H1 (cell line): ENCODE data around the gene ENDOD1. TPM values are rescaled to one million over a fixed set of nuclear protein-coding genes. Genes with fewer than 3 reads are reported as not detected.
A peak's percentile ranks its signal among the peaks of the same experiment; 100 is the strongest.

Experiments
- ASH2L ChIP-seq: fragments of 200-600, 300-600 bp; sonication (generic); IDR thresholded peaks from one replicate; pipeline ENCODE4 v1.7.1; 2017; ENCODE audit warnings: low read length
- CBX5 ChIP-seq: fragments of 300-800, 300-1000 bp; sonication (generic); IDR thresholded peaks from 2 replicates; pipeline ENCODE4 v1.7.1; 2016; ENCODE audit warnings: antibody characterized with exemption, low read length, low read depth
- CHD1 ChIP-seq: IDR thresholded peaks from 2 replicates; pipeline ENCODE4 v1.6.1; 2012; ENCODE audit warnings: low read depth, low read length, improper control_type of control experiment
- EGR1 ChIP-seq: IDR thresholded peaks from 2 replicates; pipeline ENCODE4 v1.6.1; 2011; ENCODE audit warnings: low read depth, low read length, borderline replicate concordance
- EZH2 ChIP-seq: fragments of 200-600 bp; sonication (generic); IDR thresholded peaks from 2 replicates; pipeline ENCODE4 v1.7.1; 2012; ENCODE audit warnings: low read depth, mild to moderate bottlenecking, moderate library complexity, low read length, inconsistent platforms; ENCODE audit not compliant: severe bottlenecking
- GABPA ChIP-seq: IDR thresholded peaks from 2 replicates; pipeline ENCODE4 v1.6.1; 2011; ENCODE audit warnings: mild to moderate bottlenecking, low read length, moderate library complexity, borderline replicate concordance; ENCODE audit not compliant: insufficient read depth
- HDAC2 ChIP-seq, 2 experiments: fragments of 300-600 bp in 1 of 2; sonication (generic) in 1 of 2; IDR thresholded peaks; 2 replicates each; pipeline ENCODE4 v1.6.1; 2011 to 2012; ENCODE audit warnings: low read depth in 2 of 2, low read length in 2 of 2, mild to moderate bottlenecking in 2 of 2, moderate library complexity in 2 of 2, borderline replicate concordance in 1 of 2, inconsistent platforms in 1 of 2
- JUND ChIP-seq: IDR thresholded peaks from 2 replicates; pipeline ENCODE4 v1.6.1; 2011; ENCODE audit warnings: mild to moderate bottlenecking, improper control_type of control experiment, low read length
- KDM5A ChIP-seq: fragments of 200-600 bp; IDR thresholded peaks from 2 replicates; pipeline ENCODE4 v1.7.1; 2012; ENCODE audit warnings: mild to moderate bottlenecking, low read length, inconsistent platforms, mixed read lengths
- POLR2A ChIP-seq, 2 experiments: IDR thresholded peaks; 1 replicate in 1 of 2; 2 replicates in 1 of 2; pipeline ENCODE4 v1.6.1; 2011; ENCODE audit warnings: low read depth in 2 of 2, low read length in 2 of 2, mild to moderate bottlenecking in 2 of 2; ENCODE audit errors: control extremely low read depth in 1 of 2
- RBBP5 ChIP-seq: IDR thresholded peaks from 2 replicates; pipeline ENCODE4 v1.7.1; 2012; ENCODE audit warnings: low read depth, mild to moderate bottlenecking, inconsistent platforms, low read length, moderate library complexity, borderline replicate concordance
- RNF2 ChIP-seq: fragments of 200-900, 300-1000 bp; sonication (generic); IDR thresholded peaks from 2 replicates; pipeline ENCODE4 v1.7.1; 2016; ENCODE audit warnings: borderline replicate concordance, low read depth, mild to moderate bottlenecking, antibody characterized with exemption, low read length; ENCODE audit not compliant: poor library complexity, severe bottlenecking; ENCODE audit errors: missing control alignments
- SIRT6 ChIP-seq: IDR thresholded peaks from one replicate; pipeline ENCODE4 v1.7.1; 2012; ENCODE audit warnings: low read length, inconsistent platforms
- SIX5 ChIP-seq: IDR thresholded peaks from 2 replicates; pipeline ENCODE4 v1.6.1; 2011; ENCODE audit warnings: mild to moderate bottlenecking, low read depth, low read length
- SP1 ChIP-seq: IDR thresholded peaks from 2 replicates; pipeline ENCODE4 v1.6.1; 2011; ENCODE audit warnings: low read depth, low read length
- TBP ChIP-seq: IDR thresholded peaks from 2 replicates; pipeline ENCODE4 v1.6.1; 2011; ENCODE audit warnings: low read depth, low read length, improper control_type of control experiment
- YY1 ChIP-seq: IDR thresholded peaks from 2 replicates; pipeline ENCODE4 v1.6.1; 2011; ENCODE audit warnings: low read depth, mild to moderate bottlenecking, low read length
- polyA plus RNA-seq, 7 experiments: library from polyadenylated mRNA; depleted of rRNA in 3 of 7; stranded (reverse) in 5 of 7; unstranded in 2 of 7; fragments of >200 nt in 5 of 7; fragments of 200-250 nt in 2 of 7; gene quantifications; 1 replicate in 5 of 7; 2 replicates in 1 of 7; 4 replicates in 1 of 7; pipeline versions ENCODE4 v1.2.1 to v1.2.3, GENCODE V29; 2011 to 2013; ENCODE audit warnings: missing spikeins in 2 of 7, mixed read lengths in 2 of 7
- total RNA-seq: library from RNA; stranded (reverse); fragmentation: NEBNext Ultra II Directional; extraction: Animal tissue kit (Norgen Biotek cat#: 25700); gene quantifications from 2 replicates; pipeline ENCODE4 v1.2.1, GENCODE V29; 2021
- TF ChIP-seq, protein P1 (sequence below), 3 experiments: IDR thresholded peaks; 1 replicate in 2 of 3; 2 replicates in 1 of 3; pipeline versions ENCODE4 v1.5.1 to v1.6.1; 2011; ENCODE audit warnings: low read length in 3 of 3, mild to moderate bottlenecking in 3 of 3, inconsistent platforms in 2 of 3, low read depth in 1 of 3, moderate library complexity in 1 of 3; ENCODE audit not compliant: insufficient read depth in 1 of 3; ENCODE audit errors: control extremely low read depth in 1 of 3
- TF ChIP-seq, protein P2 (sequence below): IDR thresholded peaks from 2 replicates; pipeline ENCODE4 v1.6.1; 2011; ENCODE audit warnings: low read depth, mild to moderate bottlenecking, low read length; ENCODE audit not compliant: insufficient read depth
- TF ChIP-seq, protein P3 (sequence below): IDR thresholded peaks from 2 replicates; pipeline ENCODE4 v1.6.1; 2011; ENCODE audit warnings: low read length, improper control_type of control experiment

Gene ENDOD1
- total and polyA plus RNA-seq, 2 of the 8 experiments (the other 6 are each of a cell fraction or from before 2014, with no cell fraction given) = 1.2 to 2.5 TPM

DNA sequence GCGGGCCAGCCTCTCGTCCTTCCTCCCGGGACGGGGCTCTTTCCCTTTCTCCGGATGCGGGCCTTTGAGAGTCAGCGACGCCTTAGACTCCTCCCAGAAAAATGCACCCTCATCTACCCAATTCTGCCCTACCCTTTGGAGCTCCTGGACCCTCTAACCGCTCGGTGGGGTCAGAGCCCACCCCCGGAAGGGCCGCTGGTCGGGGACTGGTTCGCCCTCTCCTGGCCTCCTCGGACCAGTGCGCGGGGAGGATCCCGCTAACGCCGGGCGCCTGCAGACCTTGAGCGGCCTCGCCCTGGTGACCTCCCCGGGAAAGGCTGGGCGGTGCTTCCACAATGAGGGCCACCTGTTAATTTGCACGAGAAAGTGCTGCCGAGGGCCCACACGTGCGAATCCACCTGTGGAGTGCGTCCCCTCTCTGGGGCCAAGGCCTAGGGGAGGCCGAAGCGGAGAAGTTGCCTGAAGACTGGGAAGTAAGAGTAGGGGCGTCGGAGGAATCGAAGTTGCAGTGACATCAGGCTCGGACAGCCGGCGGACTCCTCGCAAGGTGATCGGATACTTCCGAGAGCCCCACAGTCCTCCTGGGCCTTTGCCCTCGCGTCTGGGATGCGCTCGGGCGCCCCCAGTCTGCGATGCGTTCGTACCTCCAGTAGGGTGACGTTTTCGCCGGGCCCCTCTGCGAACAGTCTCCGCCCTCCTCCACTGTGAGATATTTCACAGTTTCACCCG, 61.5 kb downstream of the ENDOD1 start (continued):
- TF ChIP-seq CBX5 (no peak), KDM5A (no peak), SIX5 (no peak), RNF2 (no peak), SP1 (no peak), EGR1 (no peak), CHD1 (no peak), ASH2L (peak; percentile 90), GABPA (no peak), YY1 (0 out of 2 replicates have a peak, but pooled peaks have one; percentile 36), EZH2 (no peak), HDAC2 (IDR thresholded peaks at IDR 0.05; ENCODE audit: borderline replicate concordance in 1 of 2, low read depth in 2 of 2, low read length in 2 of 2) (no peak; a peak in 1 of 4 replicates), JUND (peak; percentile 73), POLR2A (IDR thresholded peaks at IDR 0.05; ENCODE audit: control extremely low read depth in 1 of 2, low read depth in 2 of 2, low read length in 2 of 2) (no peak; a peak in 1 of 3 replicates), TBP (peak; percentile 49; the same call in 1 of the 2 replicates), SIRT6 (no peak), RBBP5 (no peak)
- TF ChIP-seq, protein P1, sequence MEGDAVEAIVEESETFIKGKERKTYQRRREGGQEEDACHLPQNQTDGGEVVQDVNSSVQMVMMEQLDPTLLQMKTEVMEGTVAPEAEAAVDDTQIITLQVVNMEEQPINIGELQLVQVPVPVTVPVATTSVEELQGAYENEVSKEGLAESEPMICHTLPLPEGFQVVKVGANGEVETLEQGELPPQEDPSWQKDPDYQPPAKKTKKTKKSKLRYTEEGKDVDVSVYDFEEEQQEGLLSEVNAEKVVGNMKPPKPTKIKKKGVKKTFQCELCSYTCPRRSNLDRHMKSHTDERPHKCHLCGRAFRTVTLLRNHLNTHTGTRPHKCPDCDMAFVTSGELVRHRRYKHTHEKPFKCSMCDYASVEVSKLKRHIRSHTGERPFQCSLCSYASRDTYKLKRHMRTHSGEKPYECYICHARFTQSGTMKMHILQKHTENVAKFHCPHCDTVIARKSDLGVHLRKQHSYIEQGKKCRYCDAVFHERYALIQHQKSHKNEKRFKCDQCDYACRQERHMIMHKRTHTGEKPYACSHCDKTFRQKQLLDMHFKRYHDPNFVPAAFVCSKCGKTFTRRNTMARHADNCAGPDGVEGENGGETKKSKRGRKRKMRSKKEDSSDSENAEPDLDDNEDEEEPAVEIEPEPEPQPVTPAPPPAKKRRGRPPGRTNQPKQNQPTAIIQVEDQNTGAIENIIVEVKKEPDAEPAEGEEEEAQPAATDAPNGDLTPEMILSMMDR (IDR thresholded peaks at IDR 0.05; ENCODE audit: control extremely low read depth in 1 of 3, insufficient read depth in 1 of 3, low read depth in 1 of 3, low read length in 3 of 3) = peak; percentile 71 to 96 (median 91)
- TF ChIP-seq, protein P2, sequence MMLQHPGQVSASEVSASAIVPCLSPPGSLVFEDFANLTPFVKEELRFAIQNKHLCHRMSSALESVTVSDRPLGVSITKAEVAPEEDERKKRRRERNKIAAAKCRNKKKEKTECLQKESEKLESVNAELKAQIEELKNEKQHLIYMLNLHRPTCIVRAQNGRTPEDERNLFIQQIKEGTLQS = no peak
- TF ChIP-seq, protein P3, sequence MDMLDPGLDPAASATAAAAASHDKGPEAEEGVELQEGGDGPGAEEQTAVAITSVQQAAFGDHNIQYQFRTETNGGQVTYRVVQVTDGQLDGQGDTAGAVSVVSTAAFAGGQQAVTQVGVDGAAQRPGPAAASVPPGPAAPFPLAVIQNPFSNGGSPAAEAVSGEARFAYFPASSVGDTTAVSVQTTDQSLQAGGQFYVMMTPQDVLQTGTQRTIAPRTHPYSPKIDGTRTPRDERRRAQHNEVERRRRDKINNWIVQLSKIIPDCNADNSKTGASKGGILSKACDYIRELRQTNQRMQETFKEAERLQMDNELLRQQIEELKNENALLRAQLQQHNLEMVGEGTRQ = no peak
